HFF-Myc (cell line): ENCODE data around the gene TEAD4.
A peak's percentile ranks its signal among the peaks of the same experiment; 100 is the strongest.

Source experiments
- DNase-seq: peaks from one replicate; pipeline ENCODE4 v3.0.0-alpha.2; 2011; ENCODE audit warnings: low read depth; ENCODE audit errors: extremely low read depth
- H3K4me3 ChIP-seq: replicated peaks from 2 replicates; pipeline ENCODE4 v1.5.1; 2011; ENCODE audit warnings: low read depth, mild to moderate bottlenecking, control low read depth, low read length
- CTCF ChIP-seq: IDR thresholded peaks from 2 replicates; pipeline ENCODE4 v1.5.1; 2012; ENCODE audit warnings: mild to moderate bottlenecking, low read depth, low read length, control low read depth; ENCODE audit errors: missing control alignments

Gene TEAD4

GRCh38 chr12:2959505-2960389 lies 550 bp downstream of the TEAD4 start:
- no peak for TF ChIP-seq CTCF
- peak overlapping the region; percentile 75 for H3K4me3 ChIP-seq
- DNase-seq: no peak

- no peak for TF ChIP-seq CTCF
- no peak for DNase-seq
- H3K4me3 ChIP-seq: peak overlapping the region; percentile 75
Observed at GRCh38 chr12:2960390-2960956, 1.3 kb downstream of the TEAD4 start.

- H3K4me3 ChIP-seq: peak overlapping the region; percentile 75
- DNase-seq: no peak
- no peak for TF ChIP-seq CTCF
Observed at GRCh38 chr12:2960996-2961616, 1.9 kb downstream of the TEAD4 start.

GRCh38 chr12:2961705-2962104 lies 2.5 kb downstream of the TEAD4 start:
- DNase-seq: no peak
- no peak for TF ChIP-seq CTCF
- H3K4me3 ChIP-seq: peak overlapping the region; percentile 75

GRCh38 chr12:2963154-2963759 lies 4.1 kb downstream of the TEAD4 start:
- TF ChIP-seq CTCF: no peak
- H3K4me3 ChIP-seq: 0 out of 2 replicates have a peak overlapping the region, but pooled peaks have one; percentile 2
- DNase-seq: no peak

- no peak for DNase-seq
- TF ChIP-seq CTCF: no peak
- H3K4me3 ChIP-seq: no peak overlapping the region
Observed at GRCh38 chr12:2963760-2964292, 4.6 kb downstream of the TEAD4 start.
